Natural killer cell (primary cell): ENCODE data around the gene NT5C2. TPM values are rescaled to one million over a fixed set of nuclear protein-coding genes. Genes with fewer than 3 reads are reported as not detected.

Source experiments
- ATAC-seq, 3 donors: fragments of 150-1000 bp in 2 of 3; fragments of 200-7000 bp in 1 of 3; cut with Tn5 transposase; 1 replicate in 1 of 3; 2 replicates in 2 of 3; pipeline ENCODE4 v1.10.0; 2021; ENCODE audit warnings: mild to moderate bottlenecking in 2 of 3, moderate library complexity in 2 of 3
- DNase-seq, 2 donors: peaks; one replicate each; pipeline versions ENCODE4 v3.0.0 to v3.0.0-alpha.2; 2013 to 2021; ENCODE audit warnings: mixed read lengths in 1 of 2
- H3K27ac ChIP-seq: one replicate; pipeline ENCODE4 v1.5.1; 2013; ENCODE audit warnings: mild to moderate bottlenecking, low read length
- H3K27me3 ChIP-seq: one replicate; pipeline ENCODE4 v1.6.1; 2013; ENCODE audit warnings: low read length; ENCODE audit not compliant: control insufficient read depth, insufficient read depth
- H3K36me3 ChIP-seq: one replicate; pipeline ENCODE4 v1.6.1; 2013; ENCODE audit warnings: low read length; ENCODE audit not compliant: control insufficient read depth, insufficient read depth
- H3K4me1 ChIP-seq: one replicate; pipeline ENCODE4 v1.6.1; 2013; ENCODE audit warnings: low read length; ENCODE audit not compliant: control insufficient read depth, insufficient read depth
- H3K4me3 ChIP-seq: one replicate; pipeline ENCODE4 v1.5.1; 2013; ENCODE audit warnings: low read length
- H3K9me3 ChIP-seq: one replicate; pipeline ENCODE4 v1.6.1; 2013; ENCODE audit warnings: low read length; ENCODE audit not compliant: control insufficient read depth, insufficient read depth
- H3K27ac Mint-ChIP-seq, 2 donors: one replicate each; pipeline ENCODE4 v1.8.0; 2022; ENCODE audit warnings: mild to moderate bottlenecking in 2 of 2, mixed read lengths in 2 of 2, moderate library complexity in 1 of 2
- H3K27me3 Mint-ChIP-seq, 2 donors: one replicate each; pipeline ENCODE4 v1.8.0; 2022; ENCODE audit warnings: low read depth in 2 of 2, mixed read lengths in 2 of 2
- H3K36me3 Mint-ChIP-seq: one replicate; pipeline ENCODE4 v1.8.0; 2022; ENCODE audit warnings: mixed read lengths
- H3K4me1 Mint-ChIP-seq, 2 donors: one replicate each; pipeline ENCODE4 v1.8.0; 2022; ENCODE audit warnings: mixed read lengths in 2 of 2
- H3K4me3 Mint-ChIP-seq: one replicate; pipeline ENCODE4 v1.8.0; 2022; ENCODE audit warnings: mild to moderate bottlenecking, moderate library complexity, mixed read lengths
- H3K9me3 Mint-ChIP-seq, 2 donors: one replicate each; pipeline ENCODE4 v1.8.0; 2022; ENCODE audit warnings: mixed read lengths in 2 of 2
- CTCF ChIP-seq: fragments of 200-600 bp; IDR thresholded peaks from one replicate; pipeline ENCODE4 v1.8.0; 2022; ENCODE audit warnings: antibody characterized with exemption
- WGBS: methylation state at CpG from one replicate; pipeline ENCODE4 v1.1.7; 2013; ENCODE audit warnings: missing lambda C conversion rate; ENCODE audit not compliant: insufficient coverage; 5-methylcytosine and 5-hydroxymethylcytosine counted together
- intact Hi-C: fragments of 100-400 bp; cut with micrococcal nuclease; formaldehyde crosslinking; loops from one replicate; pipeline ENCODE4 v1.14.2; 2022
- total RNA-seq, 4 donors: library from RNA; stranded (reverse); fragments of 120-200 nt in 1 of 4; gene quantifications; one replicate each; pipeline versions ENCODE4 v1.2.3 to v1.2.4, GENCODE V29; 2013 to 2022

The NT5C2 gene
- total RNA-seq, 3 donors from 2014 or later (not counting 1 experiment from before 2014, with no cell fraction given), result 84.4 to 110 (median 89.4) TPM

- no peaks in the 10 kb centered on the region for H3K27me3 Mint-ChIP-seq
- TF ChIP-seq CTCF, result no peak
- 100% methylated on average over 1 of the region's 1 CpG for WGBS
- no peak overlapping the region for H3K27ac ChIP-seq
- no peaks in the 10 kb centered on the region for H3K27me3 ChIP-seq
- ATAC-seq (no peak), DNase-seq (no peak)
- H3K36me3 ChIP-seq, result peaks cover 37% of the 10 kb centered on the region
- no peaks in the 10 kb centered on the region for H3K4me1 ChIP-seq
- intact Hi-C loops, result no loop called here
- H3K9me3 ChIP-seq, result no peaks in the 10 kb centered on the region
- no peak overlapping the region for H3K4me3 ChIP-seq
- H3K4me1 Mint-ChIP-seq, result no peaks in the 10 kb centered on the region
- peak overlapping the region in 1 of 2 donors; percentile 34 for H3K27ac Mint-ChIP-seq
- H3K36me3 Mint-ChIP-seq, result peaks cover 2% of the 10 kb centered on the region
- H3K9me3 Mint-ChIP-seq, result no peaks in the 10 kb centered on the region
- H3K4me3 Mint-ChIP-seq, result no peak overlapping the region
These were observed 110.4 kb downstream of the NT5C2 start for GRCh38 chr10:103082683-103083082.

GRCh38 chr10:103080891-103081581 is 112.0 kb downstream of the NT5C2 start:
- peaks cover 28% of the 10 kb centered on the region for H3K36me3 ChIP-seq
- no peak for TF ChIP-seq CTCF
- H3K27me3 ChIP-seq, result no peaks in the 10 kb centered on the region
- Mint-ChIP-seq H3K27ac (peak overlapping the region in 1 of 2 donors; percentile 36), H3K4me1 (no peaks in the 10 kb centered on the region), H3K27me3 (no peaks in the 10 kb centered on the region), H3K9me3 (no peaks in the 10 kb centered on the region), H3K36me3 (peaks cover 7% of the 10 kb centered on the region), H3K4me3 (no peak overlapping the region)
- no peaks in the 10 kb centered on the region for H3K9me3 ChIP-seq
- WGBS, result 85% methylated on average over 4 of the region's 4 CpGs
- no peak for DNase-seq
- no peak overlapping the region for H3K27ac ChIP-seq
- H3K4me1 ChIP-seq, result no peaks in the 10 kb centered on the region
- intact Hi-C loops, result no loop called here
- no peak for ATAC-seq
- H3K4me3 ChIP-seq, result no peak overlapping the region

GRCh38 chr10:103079946-103080345 is 113.1 kb downstream of the NT5C2 start:
- H3K4me3 ChIP-seq, result no peak overlapping the region
- no peaks in the 10 kb centered on the region for H3K9me3 ChIP-seq
- H3K27me3 Mint-ChIP-seq, result no peaks in the 10 kb centered on the region
- intact Hi-C loops, result no loop called here
- no peaks in the 10 kb centered on the region for H3K27me3 ChIP-seq
- ATAC-seq (no peak), DNase-seq (no peak)
- H3K36me3 ChIP-seq, result peaks cover 17% of the 10 kb centered on the region
- no peak overlapping the region for H3K27ac Mint-ChIP-seq
- TF ChIP-seq CTCF, result no peak
- no peak overlapping the region for H3K4me3 Mint-ChIP-seq
- no peaks in the 10 kb centered on the region for H3K9me3 Mint-ChIP-seq
- H3K36me3 Mint-ChIP-seq, result peaks cover 7% of the 10 kb centered on the region
- H3K4me1 ChIP-seq, result no peaks in the 10 kb centered on the region
- WGBS, result 98% methylated on average over 11 of the region's 11 CpGs
- H3K27ac ChIP-seq, result no peak overlapping the region
- no peaks in the 10 kb centered on the region for H3K4me1 Mint-ChIP-seq

- Histone ChIP-seq H3K27ac (no peak overlapping the region), H3K4me1 (no peaks in the 10 kb centered on the region), H3K36me3 (peaks cover 15% of the 10 kb centered on the region), H3K27me3 (no peaks in the 10 kb centered on the region), H3K9me3 (no peaks in the 10 kb centered on the region), H3K4me3 (no peak overlapping the region)
- Mint-ChIP-seq H3K4me1 (no peaks in the 10 kb centered on the region), H3K27me3 (no peaks in the 10 kb centered on the region), H3K27ac (no peak overlapping the region), H3K4me3 (no peak overlapping the region), H3K9me3 (no peaks in the 10 kb centered on the region), H3K36me3 (peaks cover 7% of the 10 kb centered on the region)
- ATAC-seq (no peak), DNase-seq (no peak)
- WGBS, result 98% methylated on average over 7 of the region's 7 CpGs
- intact Hi-C loops, result no loop called here
- TF ChIP-seq CTCF, result no peak
These were observed 114.0 kb downstream of the NT5C2 start for GRCh38 chr10:103079100-103079499.
